ENCODE data around the gene MRI1.
"Not testable (repeated sequence)": the region's sequence is repeated elsewhere in the genome, so short reads cannot be mapped to it uniquely, and the experiment has no call there.

Gene MRI1

DNA sequence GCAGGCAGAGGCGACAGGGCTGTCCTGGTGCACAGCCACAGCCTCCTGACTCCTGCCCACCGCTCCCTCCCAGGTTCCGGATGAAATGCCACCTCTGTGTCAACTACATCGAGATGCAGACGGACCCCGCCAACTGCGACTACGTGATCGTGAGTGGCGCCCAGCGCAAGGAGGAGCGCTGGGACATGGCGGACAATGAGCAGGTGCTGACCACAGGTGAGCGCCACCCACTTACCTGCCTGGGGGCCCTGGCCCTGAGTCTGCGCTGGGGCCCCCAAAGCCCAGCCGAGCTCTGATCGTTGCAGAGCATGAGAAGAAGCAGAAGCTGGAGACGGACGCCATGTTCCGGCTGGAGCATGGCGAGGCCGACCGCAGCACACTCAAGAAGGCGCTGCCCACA, 5.5 kb upstream of the MRI1 start:
- DNase-seq (ENCODE audit: low read depth, low spot score) = no peak

DNA sequence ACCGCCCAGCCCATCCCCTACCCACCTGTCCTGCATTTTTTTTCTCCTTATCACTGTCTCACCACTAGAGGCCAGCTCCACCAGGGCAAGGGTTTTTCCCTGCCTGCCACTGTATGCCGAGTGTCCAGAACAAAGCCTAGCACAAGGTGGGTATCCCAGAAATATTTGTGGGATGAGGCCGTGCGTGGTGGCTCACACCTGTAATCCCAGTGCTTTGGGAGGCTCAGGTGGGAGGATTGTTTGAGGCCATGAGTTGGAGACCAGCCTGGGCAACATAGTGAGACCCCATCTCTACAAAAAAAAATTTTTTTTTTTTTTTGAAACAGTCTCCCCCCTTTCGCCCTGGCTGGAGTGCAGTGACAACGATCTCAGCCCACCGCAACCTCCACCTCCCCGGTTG, 2.9 kb upstream of the MRI1 start:
- no peak for DNase-seq (ENCODE audit: low read depth, low spot score)

DNA sequence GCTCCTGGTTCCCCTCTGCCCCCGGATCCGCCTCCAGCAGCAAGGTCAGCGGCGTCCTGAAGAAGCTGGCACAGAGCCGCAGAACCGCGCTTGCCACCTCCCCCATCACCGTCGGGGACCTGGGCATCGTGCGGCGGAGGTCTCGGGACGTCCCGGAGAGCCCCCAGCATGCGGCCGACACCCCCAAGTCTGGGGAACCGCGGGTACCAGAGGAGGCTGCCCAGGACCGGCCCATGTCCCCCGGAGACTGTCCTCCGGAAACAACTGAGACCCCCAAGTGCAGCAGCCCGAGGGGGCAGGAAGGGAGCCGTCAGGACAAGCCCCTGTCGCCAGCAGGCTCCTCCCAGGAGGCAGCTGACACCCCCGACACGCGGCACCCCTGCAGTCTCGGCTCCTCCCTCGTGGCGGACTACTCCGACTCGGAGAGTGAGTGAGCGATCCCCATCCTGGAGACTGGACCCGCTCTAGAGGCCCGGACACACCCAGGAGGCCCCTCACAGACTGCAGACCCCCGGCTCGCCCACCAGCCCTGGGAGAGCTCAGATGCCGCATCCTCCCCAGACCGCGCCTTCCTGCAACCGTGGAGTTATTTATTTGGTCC, 1.6 kb upstream of the MRI1 start:
- DNase-seq (ENCODE audit: low read depth, low spot score) = no peak

DNA sequence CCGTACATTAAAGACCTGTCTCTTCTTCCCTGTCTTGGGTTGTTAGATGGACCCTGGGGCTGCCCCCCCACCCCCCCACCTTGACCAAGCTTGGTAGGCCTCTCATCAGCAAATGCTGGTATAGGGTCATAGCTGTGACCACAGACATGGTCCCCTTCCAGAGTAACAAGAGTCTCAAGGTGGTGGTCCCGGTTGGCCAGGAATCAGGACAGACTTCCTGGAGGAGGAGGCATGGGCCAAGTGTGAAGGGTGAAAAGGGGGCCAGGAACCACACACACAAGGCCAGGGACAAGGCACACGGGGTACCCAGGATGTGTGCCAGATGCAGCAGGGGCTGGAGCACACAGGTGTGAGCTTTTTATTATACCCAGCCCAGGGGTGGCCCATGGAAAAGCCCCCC, 1.1 kb upstream of the MRI1 start:
- no peak for DNase-seq (ENCODE audit: low read depth, low spot score)

DNA sequence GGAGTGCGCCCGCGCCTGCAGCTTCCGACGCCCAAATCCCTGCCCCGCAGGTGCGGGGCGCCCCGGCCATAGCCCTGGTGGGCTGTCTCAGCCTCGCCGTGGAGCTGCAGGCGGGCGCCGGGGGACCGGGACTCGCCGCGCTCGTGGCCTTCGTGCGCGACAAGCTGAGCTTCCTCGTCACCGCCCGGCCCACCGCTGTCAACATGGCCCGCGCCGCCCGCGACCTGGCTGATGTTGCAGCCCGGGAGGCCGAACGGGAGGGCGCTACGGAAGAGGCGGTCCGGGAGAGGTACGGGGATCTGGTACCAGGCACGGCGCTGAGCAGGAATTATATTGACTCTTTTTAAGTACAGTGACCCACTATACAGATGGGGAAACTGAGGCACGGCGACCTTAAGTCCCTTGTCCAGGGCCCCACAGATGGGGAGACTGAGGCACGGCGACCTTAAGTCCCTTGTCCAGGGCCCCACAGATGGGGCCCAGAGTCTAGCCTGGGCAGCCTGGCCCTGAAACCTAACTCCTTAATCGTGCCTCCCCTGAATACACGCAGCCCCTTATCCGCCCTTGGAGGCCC, 586 bp downstream of the MRI1 start:
- no peak for DNase-seq (ENCODE audit: low read depth, low spot score)

DNA sequence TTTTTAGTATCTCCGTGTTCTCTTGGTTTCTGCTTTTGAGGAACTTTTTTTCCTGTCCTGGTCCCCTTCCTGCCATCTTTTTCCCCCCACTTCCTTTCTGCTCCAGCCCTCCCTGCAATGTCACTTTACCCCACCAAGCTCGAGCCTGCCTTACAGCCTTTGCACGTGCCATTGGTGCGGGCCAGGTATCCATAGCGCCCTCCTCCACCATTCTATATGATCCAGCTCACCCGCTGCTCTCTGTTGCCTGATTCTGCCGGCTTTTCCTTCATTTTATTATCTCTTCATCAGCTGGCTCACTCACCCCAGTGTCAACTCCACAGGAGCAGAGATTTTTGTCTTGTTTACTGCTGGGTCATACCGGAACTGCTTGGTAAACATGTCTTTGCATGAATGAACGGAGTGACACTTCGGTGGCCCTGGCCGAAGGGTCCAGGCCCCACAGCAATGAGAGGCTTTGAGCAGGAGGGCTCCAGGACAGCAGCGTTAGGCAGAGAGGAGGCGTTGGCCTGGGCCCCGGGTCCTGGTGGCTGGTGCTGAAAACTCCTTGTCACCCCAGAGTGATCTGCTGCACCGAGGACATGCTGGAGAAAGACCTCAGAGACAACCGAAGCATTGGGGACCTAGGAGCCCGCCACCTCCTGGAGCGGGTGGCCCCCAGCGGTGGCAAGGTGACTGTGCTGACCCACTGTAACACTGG, 1.2 kb downstream of the MRI1 start:
- DNase-seq (ENCODE audit: low read depth, low spot score) = no peak

DNA sequence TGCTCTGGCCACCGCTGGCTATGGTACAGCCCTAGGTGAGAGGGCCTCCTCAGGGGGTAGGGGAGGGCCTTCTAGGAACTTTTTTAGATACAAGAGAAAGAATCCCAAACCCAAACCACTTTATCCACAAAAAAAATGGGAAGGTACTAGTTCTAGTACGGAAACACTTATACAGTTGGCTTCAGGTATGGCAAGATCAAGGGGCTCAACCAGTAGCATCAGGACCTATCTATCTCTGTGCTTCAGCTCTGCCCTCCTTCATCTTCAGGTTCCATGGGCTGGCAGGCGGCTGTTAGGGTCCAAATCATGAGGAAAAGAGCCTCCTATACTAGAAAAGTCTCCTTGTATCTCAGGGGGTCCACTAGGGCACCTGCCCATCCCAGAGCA, 1.8 kb downstream of the MRI1 start:
- no peak for DNase-seq (ENCODE audit: low read depth, low spot score)

DNA sequence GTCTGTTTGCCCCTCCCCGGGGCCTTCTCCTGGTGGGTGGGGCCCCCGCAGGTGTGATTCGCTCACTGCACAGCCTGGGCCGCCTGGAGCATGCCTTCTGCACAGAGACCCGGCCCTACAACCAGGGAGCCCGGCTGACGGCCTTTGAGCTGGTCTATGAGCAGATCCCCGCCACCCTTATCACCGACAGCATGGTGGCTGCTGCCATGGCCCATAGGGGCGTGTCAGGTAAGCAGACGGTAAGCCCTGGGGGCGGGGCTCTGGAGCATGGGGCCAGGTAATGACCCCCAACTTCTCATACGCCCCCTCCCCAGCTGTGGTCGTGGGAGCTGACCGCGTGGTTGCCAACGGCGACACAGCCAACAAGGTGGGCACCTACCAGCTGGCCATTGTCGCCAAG, 4.2 kb downstream of the MRI1 start:
- DNase-seq (ENCODE audit: low read depth, low spot score) = no peak

DNA sequence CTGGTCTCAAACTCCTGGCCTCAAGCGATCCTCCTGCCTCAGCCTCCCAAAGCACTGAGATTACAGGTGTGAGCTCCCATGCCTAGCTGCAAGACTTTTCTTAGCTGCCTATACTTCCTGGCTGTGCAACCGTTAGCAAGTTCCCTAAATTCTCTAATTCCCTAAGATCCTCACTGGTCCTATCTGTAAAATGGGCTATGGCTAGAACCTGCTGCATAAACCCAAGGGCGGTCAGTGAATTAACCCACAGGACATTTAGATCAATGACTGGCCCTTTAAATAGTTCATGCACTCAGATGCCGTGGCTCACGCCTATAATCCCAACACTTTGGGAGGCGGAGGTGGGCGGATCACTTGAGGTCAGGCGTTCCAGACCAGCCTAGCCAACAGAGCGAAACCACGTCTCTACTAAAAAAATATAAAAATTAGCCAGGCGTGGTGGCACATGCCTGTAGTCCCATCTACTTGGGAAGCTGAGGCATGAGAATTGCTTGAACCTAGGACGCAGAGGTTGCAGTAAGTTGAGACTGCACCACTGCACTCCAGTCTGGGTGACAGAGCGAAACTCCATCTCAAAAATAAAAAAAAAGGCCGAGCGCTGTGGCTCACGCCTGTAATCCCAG, 5.8 kb downstream of the MRI1 start:
- DNase-seq (ENCODE audit: low read depth, low spot score) = no peak

DNA sequence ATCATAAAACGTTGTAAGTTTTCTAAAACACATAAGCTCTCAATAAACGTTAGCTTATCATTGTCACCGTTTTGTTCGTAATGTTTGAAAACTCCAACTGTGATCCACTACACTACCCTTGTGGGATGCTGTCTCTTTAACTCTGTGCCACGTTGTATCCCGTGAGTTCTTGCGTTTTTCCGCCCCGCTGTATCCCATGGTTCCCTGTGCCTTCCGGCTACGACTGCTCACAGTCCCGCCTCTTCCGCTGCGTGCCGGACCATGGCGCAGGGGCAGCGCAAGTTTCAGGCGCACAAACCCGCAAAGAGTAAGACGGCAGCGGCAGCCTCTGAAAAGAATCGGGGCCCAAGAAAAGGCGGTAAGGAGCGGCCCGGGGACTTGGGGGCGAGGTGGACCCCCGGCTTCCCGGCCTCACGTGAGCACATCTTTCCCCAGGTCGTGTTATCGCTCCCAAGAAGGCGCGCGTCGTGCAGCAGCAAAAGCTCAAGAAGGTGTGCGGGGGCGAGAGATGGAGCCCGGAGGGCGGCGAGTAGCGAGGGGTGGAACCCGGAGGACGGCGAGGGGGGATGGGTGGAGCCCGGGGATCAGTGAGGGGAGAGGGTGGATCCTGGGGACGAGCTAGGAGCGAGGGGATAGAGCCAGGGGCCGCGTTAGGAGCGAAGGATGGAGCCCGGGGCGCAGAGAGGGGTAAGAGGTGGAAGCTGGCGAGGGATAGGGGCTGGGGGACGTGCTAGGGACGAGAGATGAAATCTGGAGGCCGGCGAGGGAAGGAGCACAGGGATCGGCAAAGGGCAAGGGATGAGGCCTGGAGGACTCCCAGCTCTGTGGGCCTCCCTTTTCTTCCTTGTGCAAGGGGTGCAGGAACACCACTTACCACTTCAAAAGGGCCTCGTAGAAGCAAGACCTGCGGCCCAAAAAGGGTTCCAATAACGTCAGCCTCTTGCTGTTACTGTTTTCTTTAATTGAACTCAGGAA, 10.2 kb downstream of the MRI1 start, which contains the start of gene C19orf53:
C19orf53 (plus strand) TSS at position 240 of the 975 bp plus-strand sequence; CDS start at position 262, 22 bp downstream.
- DNase-seq (ENCODE audit: low read depth, low spot score) = peak; percentile 83

DNA sequence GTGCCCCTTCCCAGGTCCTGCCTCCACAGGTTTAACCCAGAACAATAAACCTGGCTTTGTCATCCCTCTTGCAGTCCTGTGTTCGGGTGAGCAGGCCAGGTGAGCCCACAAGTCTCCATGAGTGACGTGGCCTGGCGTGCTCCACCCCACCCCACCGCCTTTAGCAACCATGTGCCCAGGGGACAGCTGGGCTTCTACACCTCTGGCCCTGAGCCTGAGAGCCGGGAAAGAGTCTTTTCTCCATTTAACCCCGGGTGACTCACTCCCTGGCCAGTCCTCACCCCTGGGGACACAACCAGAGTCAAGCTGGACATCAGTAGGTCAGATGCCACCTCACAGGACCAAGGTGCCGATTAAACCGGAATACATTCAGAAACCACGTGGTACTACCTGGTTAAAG, 14.1 kb downstream of the MRI1 start:
- no peak for DNase-seq (ENCODE audit: low read depth, low spot score)

DNA sequence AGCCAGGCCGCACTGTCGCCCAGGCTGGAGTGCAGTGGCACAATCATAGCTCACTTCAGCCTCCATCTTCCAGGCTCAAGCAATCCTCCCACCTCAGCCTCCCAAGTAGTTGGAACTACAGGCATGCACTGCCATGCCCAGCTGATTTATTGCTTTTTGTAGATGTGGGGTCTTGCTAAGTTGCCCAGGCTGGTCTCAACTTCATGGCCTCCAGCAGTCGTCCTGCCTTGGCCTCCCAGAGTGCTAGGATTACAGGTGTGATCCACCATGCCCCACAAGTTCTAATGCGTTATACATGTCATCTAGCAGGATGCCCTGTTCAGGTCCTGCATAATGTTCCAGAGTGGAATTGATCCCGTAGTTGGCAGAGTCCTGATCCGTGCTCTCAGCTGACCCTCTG, 14.5 kb downstream of the MRI1 start:
- DNase-seq (ENCODE audit: low read depth, low spot score) = no peak

DNA sequence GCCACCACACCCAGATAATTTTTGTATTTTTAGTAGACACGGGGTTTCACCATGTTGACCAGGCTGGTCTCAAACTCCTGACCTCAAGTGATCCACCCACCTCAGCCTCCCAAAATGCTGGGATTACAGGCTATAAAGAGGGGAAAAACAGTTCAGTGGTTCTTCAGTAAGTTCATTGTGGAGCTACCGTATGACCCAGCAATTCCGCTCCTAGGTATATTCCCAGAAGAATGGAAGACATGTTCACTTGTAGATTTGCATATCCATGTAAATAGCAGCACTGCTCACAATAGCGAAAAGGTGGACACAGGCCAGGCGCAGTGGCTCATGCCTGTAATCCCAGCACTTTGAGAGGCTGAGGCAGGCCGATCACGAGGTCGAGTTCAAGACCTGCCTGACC, 15.5 kb downstream of the MRI1 start:
- not testable (repeated sequence) for DNase-seq (ENCODE audit: low read depth, low spot score)

DNA sequence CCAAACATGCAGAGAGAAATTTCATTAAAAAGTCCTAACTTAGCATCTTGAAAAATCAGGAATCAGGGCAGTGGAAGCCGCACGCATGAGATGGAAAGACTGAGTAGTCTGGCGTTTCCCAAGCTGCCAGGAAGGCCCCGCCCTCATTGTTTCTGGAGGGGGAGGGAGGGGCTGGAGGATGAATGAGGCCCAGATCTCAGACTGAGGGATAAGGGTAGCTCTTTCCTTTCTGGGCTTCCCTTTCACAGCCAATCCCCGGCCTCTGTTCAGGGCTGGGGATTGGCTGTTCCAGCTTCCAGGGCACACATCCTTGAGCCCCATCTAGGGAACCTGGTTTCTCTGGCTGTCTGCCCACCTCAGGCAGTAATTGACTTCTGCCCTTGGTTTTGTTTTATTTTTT, 17.2 kb downstream of the MRI1 start:
- DNase-seq (ENCODE audit: low read depth, low spot score) = no peak

DNA sequence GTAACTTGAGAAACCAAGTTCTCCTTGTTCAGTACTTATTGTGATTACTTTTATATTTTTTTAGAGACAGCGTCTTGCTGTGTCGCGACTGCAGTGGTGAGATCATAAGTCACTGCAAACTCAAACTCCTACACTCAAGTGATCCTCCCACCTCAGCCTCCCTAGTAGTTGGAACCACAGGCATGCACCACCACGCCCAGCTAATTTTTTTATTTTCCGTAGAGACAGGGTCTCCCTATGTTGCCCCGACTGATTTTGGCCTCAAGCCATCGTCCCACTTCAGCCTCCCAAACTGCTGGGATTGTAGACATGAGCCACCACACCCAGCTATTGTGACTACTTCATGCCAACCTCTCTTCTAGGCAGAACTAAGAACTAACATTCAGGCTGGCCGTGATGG, 18.2 kb downstream of the MRI1 start:
- DNase-seq (ENCODE audit: low read depth, low spot score) = no peak

DNA sequence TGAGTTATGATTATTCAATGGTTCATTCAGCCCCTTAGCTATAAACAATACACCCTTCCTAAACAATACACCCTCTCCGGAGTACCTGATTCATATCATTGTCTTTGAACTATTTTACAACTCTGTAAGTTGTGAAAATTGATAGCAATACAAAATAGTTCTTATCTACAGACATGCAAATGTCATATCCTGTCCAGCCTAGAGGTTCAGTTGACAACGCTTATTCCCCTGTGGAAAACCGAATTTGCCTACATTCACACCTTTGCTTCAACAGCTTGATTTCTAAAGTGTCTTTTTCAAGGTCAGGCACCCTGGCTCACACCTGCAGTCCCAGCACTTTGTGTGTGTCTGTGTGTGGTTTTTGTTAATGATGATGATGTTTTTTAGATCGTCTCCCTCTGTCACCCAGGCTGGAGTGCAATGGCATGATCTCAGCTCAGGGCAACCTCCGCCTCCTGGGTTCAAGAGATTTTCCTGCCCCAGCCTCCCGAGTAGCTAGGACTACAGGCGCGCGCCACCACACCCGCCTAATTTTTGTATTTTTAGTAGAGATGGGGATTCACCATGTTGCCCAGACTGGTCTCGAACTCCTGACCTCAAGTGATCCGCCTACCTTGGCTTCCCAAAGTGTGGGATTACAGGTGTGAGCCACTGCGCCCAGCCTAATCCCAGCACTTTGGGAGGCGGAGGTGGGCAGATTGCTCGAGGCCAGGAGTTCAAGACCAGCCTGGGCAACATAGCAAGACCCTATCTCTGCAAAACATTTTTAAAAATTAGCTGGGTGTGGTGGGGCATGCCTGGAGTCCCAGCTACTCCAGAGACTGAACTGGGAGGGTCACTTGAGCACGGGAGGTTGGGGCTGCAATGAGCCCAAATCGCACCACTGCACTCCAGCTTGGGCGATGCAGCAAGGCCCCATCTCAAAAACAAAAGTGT, 19.5 kb downstream of the MRI1 start:
- DNase-seq (ENCODE audit: low read depth, low spot score) = no peak

DNA sequence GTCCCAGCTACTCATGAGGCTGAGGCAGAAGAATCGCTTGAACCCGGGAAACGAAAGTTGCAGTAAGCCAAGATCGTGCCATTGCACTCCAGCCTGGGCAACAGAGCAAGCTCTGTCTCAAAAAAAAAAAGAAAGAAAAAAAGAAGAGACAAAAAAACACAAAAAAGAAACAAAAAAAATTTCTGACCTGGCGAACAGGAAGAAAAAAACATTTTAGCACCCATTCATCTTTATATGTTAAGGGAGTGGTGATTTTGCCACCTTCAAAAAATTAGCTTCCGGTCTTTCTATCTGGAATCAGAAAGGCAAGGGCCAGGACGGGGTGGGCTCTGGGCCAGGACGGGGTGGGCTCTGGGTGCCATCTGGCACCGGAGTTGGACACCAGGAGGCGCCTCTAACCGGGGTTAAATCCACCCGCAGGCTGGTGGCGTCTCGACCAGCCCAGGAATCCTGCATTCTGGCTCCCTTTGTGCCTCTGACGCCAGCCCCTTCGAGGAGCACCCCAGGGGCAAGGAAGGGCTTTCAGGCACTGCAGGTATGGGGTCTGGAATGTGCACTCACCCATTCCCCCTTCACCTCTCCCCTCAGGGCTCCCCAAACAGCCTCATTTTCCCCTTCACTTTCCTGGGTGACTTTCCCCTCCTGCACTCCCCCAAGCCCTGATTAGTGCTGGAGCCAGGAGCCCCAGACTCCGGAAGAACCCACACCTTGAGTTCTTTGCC, 20.6 kb downstream of the MRI1 start:
- peak; percentile 36 for DNase-seq (ENCODE audit: low read depth, low spot score)

DNA sequence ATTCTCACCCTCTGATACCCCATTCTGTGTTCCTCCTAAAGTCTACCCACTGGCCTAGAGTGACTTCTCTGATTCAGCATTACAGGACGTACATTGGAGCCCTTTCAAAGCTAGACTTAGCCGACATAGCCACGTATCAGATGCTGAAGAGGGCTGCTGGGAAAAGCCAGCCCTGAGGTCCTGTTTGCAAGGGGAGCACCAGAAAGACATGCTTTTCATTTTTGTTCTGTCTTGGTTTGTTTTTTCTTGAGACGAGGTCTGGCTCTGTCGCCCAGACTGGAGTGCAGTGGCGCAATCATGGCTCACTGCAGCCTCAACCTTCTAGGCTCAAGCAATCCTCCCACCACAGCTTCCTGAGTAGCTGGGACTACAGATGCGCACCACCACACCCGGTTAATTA, 24.7 kb downstream of the MRI1 start:
- no peak for DNase-seq (ENCODE audit: low read depth, low spot score)

DNA sequence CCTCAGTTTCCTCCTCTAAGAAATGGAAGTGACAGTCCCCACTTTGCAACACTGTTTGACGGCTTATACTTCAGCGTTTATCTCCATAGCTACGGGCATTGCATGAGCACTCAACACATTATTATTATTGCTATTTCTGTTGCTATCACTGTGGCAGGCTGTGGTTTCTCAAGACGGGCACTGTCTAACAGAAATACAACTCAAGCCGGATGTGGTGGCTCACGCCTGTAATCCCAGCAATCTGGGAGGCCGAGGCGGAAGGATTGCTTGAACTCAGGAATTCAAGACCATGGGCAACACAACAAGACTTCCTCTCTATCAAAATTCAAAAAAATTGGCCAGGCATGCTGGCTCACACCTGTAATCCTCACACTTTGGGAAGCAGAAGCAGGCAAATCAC, 26.0 kb downstream of the MRI1 start:
- no peak for DNase-seq (ENCODE audit: low read depth, low spot score)

DNA sequence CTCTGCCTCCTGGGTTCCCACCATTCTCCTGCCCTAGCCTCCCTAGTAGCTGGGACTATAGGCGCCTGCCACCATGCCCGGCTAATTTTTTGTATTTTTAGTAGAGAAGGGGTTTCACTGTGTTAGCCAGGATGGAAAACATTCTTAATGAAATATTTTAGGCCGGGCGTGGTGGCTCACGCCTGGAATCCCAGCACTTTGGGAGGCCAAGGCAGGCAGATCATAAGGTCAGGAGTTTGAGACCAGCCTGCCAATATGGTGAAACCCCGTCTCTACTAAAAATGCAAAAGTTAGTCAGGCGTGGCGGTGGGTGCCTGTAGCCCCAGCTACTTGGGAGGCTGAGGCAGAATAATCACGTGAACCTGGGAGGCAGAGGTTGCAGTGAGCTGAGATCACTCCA, 29.0 kb downstream of the MRI1 start:
- DNase-seq (ENCODE audit: low read depth, low spot score) = not testable (repeated sequence)

Data from activated CD4-positive, CD25-positive, alpha-beta regulatory T cell treated with anti-CD3 and anti-CD28 coated beads, Interleukin-2, amount 50 U/mL, for 16 hours (primary cell).